ENCODE results near the gene LOXL3.

LOXL3 gene

DNA sequence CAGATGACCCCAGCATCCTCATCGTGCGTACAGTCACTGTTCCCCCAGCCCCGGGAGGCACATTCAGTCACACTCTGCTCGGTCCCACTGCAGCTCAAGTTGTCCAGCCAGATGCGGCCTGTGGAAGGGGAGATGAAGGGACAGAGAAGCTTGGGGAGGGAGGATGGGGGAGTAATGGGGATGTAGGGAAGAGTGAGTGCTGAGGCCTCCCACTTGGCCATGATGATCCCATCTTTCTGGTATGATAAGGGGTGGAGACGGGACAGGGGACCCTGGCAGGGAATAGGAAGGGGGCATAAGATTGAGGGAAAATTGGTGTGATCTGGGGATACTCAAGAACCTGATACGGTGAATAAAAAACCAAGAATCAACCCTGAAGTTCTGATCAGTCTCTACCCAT lies 3.5 kb downstream of the LOXL3 start:
- no peak for DNase-seq (ENCODE audit: low read depth)

DNA sequence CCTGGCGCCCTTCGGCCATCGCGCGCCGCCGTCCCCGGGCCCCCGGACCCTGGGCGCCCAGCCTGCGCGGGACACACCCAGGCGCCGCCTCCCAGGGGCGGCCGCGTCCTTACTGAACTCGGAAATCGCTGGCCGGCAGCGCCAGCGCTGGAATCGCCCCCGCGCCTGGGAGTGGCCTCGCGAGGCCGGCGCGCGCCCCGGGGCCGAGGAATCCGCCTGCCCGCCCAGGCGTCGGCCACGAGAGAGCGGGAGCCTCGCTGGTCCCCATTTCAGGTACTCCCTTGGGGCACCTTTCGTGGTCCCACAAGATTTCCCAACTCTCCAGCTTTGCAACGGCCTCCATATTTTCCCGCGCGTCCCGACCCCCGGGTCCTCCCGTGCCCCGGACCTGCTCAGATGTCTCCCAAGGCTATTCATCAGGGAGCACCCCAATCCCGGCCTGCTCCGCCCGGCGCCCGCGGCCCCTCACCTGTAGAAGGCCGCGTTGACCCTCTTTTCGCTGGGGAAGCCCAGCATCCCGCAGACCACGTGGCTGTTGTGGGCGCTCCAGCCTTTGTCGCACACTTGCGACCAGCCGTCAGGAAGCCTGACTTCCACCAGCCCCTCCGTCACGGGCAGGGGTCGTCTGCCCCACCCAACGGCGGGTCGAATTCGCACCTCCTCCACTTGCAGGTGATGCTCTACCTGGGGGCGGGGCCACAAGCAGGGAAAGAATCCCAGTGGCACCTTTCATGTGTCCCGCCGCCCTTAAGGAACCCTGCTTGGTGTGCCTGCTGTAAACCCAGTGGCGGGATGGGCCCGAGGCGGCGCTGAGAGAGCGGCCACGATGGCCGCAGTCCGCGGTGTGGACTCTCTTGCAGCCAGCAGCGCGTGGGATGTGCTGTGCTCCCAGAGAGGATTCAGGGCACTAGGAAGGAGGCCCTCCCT lies 4.6 kb downstream of the LOXL3 start:
- DNase-seq (ENCODE audit: low read depth): no peak

DNA sequence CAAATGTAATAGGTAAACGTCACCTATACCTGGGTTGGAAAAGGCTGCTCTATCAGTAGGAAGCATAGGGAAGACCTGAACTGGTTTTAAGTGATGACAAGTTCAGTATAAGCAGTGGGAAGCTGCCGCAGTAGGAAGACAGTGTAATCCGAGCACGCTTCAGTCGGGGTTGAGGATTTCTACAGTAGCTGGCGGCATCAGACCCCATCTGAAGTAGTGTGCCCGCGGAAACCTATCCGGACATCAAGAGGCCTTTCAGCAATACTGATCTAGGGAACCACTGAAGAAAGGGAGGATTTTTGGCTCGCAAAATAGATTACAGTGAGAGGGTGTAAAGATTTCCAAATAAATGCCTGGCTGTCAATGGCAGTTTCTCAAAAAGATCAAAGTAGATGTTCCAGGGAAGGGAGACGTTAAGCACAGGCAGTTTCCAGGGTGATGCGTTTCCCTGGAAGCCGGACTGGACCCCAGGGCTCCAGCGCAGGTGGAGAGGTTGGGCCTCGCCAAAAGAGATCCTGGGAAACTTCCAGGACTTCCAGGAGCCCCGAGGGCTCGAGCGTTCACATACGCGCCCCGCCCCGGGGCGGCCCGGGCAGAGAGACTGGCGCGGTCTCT lies 5.3 kb downstream of the LOXL3 start:
- no peak for DNase-seq (ENCODE audit: low read depth)

DNA sequence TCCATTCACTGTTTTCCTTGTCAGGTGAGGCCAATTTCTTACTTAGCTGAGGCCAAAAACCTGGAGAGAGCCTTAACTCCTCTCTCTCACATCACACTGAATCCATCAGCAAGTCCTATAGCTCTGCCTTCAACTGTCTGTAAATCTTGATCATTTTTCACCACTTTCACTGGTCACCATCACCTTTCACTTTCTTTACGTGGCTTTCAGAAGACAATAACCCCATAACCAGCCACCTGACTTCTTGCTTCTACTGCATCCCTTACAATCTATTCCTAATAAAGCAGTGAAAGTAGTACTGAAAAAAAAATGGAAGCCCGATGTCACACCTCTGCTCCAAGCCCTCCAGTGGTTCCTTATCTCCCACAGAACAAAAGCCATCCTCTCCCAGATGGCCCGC lies 7.7 kb downstream of the LOXL3 start:
- DNase-seq (ENCODE audit: low read depth): no peak

DNA sequence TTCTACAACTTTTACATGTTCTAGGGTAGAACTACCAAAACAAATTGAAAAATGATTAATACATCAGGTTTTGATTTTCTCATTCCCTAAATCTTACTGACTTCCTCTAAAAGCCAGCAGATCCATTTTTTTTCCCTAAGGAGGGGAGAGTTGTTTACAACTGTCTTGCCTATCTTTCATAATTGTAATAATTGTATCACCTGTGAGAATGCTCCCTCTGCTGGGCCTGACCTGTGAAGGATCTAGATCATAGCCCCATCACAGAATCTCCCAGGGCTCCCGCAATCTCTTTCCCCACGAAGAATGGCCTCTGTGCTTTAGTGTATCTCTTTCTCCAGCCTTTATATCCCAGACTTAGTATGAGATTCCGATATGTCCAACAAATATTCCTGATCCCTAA lies 9.1 kb downstream of the LOXL3 start:
- DNase-seq (ENCODE audit: low read depth): no peak

DNA sequence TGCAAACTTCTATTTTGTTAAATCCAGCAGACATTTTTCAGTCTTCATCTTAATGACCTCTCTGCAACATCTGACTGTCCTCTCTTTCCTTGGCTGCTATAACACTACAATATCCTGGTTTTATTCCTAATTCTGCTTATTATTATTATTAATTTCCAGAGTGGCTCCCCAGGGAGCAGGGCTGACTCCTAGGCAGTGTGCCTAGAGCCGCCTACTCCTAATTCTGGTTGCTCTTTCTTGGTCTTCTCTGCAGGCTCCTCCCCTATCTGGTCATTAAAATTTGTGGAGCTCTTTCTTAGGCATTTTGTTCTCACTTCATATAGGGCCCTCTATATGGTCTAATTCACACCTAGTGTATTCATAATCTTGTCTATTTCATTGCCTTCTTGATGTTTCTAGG lies 10.8 kb downstream of the LOXL3 start:
- no peak for DNase-seq (ENCODE audit: low read depth)

DNA sequence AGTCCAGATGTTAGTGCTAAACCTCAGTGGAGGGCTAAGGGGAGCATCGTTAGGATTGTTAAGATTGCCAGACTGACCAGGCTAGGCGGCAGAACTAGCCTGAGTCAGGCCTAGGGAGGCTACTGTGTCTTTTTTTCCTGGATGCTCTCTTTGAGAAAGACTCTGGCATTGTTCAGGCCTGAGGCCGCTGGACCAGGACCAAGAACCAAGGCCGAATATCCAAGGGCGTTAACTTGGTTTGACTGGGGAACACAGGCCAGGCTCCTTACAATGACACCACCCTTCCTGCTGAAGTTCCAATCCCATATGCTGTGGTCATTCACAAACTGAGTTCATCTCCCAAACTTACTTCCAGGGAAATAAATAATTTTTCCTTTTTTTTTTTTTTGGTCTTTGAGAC lies 13.5 kb downstream of the LOXL3 start:
- DNase-seq (ENCODE audit: low read depth): no peak

DNA sequence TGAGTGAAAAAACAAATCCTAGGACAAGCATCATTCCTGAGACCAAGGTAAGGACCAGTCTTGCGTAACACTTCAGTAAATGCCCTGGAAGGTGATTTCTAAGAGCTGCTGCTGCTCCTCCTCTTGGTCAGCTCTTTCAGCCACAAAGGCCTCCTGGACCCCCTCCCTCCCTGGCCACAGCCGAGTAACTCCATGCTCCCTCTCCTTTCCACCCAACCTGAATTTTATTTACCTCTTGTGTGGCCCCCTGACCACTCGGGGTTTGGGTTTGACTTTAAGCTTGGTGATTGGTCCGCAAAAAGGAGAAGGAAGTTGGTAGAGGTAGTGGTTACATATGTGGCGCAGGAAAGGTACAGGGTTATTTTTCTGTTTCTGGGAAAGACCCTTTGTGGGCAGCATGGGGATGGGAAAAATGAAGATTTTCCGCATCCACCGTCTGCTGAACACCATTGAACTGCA lies 14.8 kb downstream of the LOXL3 start:
- no peak for DNase-seq (ENCODE audit: low read depth)

DNA sequence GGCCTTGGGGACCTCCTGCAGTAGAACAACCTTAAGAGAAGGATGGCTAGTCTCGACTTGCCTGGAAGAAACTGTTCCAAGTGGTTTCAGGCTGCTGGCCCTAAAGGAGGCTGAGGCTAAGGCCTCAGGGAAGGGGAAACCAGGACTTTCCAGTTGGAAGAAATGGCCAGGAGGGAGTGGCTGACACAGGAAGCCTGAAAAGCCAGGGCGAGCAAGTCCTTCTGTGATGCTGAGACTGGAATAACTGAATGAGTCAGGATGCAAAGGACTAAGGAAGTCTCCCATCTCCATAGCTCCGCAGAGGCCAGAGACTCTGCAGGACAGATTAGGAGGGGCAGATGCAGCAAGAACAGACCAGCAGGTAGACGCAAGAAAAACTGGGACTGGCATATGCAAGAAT lies 16.6 kb downstream of the LOXL3 start:
- DNase-seq (ENCODE audit: low read depth): no peak

DNA sequence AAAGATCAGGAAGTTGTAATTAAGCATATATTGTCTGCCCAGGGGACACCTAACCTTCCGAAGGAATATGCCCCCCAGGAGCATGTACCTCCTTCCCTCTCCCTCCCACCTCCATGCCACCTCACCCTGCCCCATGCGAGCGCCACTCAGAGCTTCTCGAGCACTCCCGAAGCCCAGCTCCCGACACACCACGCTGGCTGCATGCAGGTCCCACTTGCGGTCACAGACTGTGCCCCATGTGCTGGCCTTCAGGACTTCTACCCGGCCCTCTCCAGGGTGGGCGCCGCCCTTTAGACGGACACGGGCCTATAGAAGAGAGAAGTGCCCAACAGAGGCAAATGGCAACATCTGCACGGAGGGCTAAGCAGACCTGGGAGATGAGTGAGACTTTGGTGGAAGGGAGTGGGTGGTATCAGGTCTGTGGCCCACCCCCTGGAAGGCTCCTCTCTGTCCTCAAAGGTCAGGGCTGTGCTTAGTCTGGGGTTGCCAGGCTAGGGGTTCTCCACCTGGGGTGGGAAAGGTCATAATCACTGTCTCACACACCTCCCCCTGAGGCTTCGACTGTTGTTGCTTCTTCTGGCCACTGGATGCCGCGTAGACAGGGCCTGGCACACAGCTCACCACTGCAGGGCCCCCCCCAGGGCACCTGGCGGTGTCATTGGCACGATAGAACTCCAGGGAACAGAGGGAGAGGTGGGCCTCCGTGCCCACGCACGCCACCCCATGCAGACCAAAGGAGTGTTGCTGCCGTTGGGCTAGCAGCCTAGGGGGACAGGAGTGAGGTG lies 17.4 kb downstream of the LOXL3 start:
- no peak for DNase-seq (ENCODE audit: low read depth)

DNA sequence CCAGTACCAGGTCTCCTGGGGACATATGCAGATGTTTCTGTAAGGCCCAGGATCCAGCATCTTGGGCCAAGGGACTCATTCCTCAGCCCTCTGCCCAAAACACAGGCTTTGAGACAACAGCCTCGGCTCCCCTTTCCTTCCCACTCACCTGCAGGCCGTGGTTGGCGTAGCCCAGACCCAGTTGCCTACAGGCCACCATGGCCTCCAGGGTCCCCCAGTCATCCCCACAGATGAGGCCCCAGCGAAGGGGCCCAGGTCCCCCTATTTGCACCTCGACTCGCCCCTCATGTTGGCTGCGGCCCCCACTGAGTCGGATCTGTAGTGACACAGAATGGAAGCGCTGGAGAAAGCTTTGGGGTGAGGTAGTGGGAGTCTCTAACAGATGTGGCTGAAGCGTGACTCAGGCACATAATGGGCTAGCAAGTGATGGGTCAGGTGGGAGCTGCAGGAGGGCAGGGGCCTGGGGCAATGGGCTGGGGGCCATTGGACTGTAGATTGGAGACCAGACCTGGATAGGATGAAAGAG lies 18.2 kb downstream of the LOXL3 start:
- no peak for DNase-seq (ENCODE audit: low read depth)

DNA sequence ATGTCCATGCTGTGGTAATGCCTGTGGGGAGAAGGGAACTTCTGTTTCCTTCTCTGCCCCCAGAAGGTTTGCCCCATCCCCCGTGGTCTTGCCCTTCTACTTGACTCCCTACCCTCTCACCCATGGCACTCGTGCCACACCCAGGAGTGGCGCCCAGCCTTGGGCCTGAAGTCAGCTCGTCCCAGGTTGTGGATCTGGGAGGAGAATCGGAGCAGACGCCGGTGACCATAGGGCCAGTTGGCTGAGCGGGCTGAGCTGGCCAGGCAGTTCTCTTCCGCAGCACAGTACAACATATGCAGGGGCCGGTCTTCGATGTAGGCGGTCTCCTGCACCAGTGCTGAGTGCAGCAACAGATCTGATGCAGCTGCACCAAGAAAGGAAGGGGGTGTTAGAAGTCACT lies 19.3 kb downstream of the LOXL3 start:
- no peak for DNase-seq (ENCODE audit: low read depth)

DNA sequence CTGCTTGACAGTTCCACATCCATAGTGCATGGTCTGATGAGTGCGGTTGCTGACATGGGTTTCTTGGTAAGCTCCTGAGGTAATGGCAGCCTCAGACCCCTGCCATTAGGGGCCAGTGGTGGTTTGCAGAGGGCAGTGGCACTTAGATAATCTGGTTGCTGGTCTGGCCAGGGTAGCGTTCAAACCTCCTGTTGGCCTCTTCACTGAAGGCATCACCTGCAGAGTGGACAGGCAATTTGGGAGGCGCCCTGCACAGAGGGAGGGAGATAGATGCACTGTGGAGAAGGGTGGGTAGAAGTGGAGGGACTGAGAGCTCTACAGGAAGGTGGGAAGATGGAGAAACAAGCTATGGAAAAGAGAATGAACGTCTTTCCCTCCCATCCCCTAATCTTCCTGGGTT lies 20.3 kb downstream of the LOXL3 start:
- no peak for DNase-seq (ENCODE audit: low read depth)

DNA sequence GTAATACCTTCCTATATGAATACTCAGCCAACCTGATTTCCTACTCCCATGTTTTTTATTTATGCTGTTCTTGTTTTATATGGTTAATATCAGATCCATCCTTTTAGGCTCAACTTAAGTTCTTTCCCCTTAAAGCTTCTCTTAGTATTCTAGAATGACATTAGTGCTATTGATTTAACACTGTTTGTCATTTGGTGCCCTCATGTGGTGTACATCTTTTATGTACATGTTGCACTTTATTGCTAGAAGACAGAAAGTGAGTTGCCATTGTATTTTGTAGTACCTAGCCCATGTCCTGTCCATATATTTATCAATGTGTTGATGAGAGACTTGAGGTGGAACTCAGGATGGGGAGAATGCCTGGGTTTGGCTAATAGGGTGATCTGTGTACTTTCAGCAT lies 21.5 kb downstream of the LOXL3 start:
- no peak for DNase-seq (ENCODE audit: low read depth)

DNA sequence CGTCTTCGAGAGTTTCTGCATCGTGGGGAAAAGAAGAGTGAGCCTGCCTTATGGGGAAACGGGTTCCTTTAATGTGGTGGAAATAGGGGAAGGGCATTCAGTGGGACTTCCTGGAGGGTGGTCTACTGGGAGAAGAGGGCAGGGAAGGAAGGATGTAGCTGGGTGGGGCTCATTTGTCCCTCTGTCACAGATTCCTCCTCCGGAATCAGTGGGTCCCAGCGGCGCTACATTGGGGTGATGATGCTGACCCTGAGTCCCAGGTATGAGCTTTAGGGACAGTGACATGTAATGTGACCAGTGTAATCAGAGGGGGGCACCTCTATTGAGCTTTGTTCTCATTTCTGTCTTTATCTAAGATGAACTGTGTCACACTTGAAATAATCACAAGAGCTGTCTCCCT lies 22.1 kb downstream of the LOXL3 start:
- DNase-seq (ENCODE audit: low read depth): no peak

DNA sequence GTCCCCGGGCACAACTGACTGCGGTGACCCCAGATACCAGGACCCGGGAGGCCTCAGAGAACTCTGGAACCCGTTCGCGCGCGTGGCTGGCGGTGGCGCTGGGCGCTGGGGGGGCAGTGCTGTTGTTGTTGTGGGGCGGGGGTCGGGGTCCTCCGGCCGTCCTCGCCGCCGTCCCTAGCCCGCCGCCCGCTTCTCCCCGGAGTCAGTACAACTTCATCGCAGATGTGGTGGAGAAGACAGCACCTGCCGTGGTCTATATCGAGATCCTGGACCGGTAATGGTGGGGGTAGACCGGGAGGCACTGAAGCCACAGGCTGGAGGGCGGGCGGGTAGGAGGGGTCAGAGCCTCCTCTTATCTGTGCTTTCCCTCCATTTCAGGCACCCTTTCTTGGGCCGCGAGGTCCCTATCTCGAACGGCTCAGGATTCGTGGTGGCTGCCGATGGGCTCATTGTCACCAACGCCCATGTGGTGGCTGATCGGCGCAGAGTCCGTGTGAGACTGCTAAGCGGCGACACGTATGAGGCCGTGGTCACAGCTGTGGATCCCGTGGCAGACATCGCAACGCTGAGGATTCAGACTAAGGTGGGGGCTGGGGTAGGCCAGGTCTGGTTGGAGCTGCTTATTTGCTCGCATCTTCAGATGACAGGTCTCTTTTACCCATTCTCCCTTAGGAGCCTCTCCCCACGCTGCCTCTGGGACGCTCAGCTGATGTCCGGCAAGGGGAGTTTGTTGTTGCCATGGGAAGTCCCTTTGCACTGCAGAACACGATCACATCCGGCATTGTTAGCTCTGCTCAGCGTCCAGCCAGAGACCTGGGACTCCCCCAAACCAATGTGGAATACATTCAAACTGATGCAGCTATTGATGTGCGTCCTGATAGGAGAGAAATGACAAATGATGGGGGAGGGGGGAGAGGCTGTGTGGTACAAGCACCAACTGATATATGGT lies 23.2 kb downstream of the LOXL3 start:
- no peak for DNase-seq (ENCODE audit: low read depth)

DNA sequence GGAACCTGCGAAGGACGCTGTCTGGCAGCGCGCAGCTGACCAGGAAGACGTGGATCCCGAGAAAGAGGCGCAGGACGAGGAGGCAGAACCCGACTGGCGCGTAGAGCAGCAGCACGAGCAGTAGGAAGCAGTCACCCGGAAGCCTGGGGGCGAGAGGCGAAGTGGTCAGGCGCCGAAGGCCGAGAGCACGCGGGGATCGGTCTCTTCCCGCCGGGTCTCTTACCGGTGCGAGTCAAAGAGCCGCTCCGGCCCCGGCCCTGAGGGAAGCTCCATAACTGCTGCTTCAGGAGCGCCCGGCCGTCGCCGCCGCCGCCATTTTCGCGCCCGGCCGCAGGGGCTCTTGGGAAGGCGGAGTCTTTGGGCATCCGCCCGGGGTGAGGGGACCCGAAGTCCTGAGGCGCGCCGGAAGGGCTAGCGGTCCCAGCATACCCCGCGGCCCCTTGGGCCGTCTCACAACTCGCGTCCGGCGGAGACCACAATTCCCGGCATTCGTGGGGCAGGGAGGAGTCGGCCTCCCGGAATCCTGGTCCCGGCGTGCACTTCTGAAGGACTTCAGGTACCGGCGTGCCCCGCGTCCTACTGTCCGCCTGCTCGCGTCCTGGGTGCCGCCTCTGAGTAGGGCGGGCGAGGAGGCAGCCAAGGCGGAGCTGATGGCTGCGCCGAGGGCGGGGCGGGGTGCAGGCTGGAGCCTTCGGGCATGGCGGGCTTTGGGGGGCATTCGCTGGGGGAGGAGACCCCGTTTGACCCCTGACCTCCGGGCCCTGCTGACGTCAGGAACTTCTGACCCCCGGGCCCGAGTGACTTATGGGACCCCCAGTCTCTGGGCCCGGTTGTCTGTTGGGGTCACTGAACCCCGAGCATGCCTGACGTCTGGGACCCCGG lies 24.1 kb downstream of the LOXL3 start, which contains the start of the genes AUP1 and HTRA2:
Gene AUP1 (minus strand): TSS at position 350 of the 882 bp plus-strand sequence. CDS start 77 bp downstream, at position 273.
Gene HTRA2 (plus strand): TSS at position 577 of the 882 bp plus-strand sequence. CDS start 74 bp downstream, at position 651.
- DNase-seq (ENCODE audit: low read depth): peak; percentile 97

DNA sequence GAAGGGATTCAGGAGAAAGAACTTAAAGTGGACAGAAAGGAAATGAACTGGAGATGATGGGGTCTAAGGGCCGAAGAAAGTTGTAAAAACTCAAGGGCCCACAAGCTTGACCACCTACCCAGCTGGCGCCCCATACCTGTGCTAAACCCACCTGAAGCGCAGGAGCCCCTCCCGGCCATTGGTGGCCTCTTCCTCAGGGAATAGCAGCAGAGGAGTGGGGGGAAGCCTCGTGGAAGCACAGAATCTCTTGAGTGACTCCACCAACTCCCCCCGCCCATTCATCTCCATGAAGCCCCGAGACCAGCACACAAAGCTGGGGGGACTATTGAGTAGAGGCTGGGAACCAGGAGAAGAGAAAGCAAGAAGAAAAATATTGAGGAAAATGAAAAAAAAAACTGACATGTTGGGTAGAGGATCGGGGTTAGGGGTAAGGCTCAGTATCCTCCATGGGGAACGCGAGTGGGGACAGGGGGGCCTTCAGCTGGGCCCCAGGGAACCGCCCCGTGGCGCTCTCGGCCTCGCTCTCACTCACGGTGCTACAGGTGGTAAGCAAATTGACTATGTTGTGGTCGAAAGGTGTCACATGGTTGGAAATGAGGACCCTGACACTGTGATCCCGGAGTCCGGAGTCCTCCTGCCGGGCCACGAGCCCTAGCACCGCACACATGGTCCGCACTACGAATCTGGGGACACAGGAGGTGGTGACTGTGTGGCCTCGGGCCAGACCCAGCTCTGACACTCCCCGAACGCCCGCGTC lies 25.0 kb downstream of the LOXL3 start:
- no peak for DNase-seq (ENCODE audit: low read depth)

DNA sequence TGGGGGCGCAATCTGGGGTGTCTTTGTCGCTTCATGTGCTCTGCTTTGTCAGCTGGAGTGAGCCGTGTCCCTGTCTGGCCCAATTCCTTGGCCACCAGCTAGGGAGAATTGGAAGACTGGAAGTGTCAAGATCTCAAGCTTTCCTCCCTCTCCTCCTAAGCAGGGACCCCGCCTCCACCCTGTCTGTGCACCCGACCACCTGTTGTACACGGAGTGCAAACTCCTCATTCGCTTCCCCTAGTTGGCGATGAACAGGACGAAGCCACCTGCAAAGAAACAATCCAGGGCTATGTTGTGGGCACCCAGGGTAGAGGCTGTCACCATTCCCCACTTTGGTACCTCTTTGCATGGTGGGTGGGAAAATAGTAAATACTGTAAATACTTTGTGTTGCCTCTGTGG lies 26.0 kb downstream of the LOXL3 start:
- DNase-seq (ENCODE audit: low read depth): no peak

Data from GM04503 (cell line).